Fibroblast of lung (primary cell): ENCODE measurements around the gene CDKAL1.

Experiments used
- EZH2 ChIP-seq: IDR thresholded peaks from 2 replicates; pipeline ENCODE4 v1.5.1; 2012; ENCODE audit warnings: low read length, control low read depth, mild to moderate bottlenecking; ENCODE audit errors: missing control alignments
- TF ChIP-seq, protein P1 (sequence below), 2 donors: IDR thresholded peaks in 1 of 2; conservative IDR thresholded peaks in 1 of 2; 1 replicate in 1 of 2; 2 replicates in 1 of 2; pipeline ENCODE4 v1.5.1; 2011 to 2012; ENCODE audit warnings: low read length in 2 of 2, control low read depth in 1 of 2, inconsistent platforms in 1 of 2, low read depth in 1 of 2, mild to moderate bottlenecking in 1 of 2

DNA sequence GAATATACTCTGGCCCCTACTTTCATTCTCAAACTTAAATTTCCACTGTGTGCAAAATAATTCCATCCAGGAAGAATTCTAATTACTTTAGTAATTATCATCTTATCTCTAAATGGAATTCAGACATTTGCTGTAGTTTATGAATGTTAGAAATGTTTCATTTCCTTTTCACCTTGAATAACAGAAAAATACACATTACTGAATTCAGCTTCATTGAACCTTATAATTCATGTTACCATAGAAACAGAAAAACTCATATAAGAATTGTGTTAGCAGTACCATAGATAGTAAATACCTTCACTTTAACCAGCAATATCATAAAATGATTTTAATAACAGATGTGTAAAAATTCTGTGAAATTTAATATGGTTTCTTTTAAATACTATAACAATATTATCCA lies 514.9 kb downstream of the CDKAL1 start:
- TF ChIP-seq, protein P1, sequence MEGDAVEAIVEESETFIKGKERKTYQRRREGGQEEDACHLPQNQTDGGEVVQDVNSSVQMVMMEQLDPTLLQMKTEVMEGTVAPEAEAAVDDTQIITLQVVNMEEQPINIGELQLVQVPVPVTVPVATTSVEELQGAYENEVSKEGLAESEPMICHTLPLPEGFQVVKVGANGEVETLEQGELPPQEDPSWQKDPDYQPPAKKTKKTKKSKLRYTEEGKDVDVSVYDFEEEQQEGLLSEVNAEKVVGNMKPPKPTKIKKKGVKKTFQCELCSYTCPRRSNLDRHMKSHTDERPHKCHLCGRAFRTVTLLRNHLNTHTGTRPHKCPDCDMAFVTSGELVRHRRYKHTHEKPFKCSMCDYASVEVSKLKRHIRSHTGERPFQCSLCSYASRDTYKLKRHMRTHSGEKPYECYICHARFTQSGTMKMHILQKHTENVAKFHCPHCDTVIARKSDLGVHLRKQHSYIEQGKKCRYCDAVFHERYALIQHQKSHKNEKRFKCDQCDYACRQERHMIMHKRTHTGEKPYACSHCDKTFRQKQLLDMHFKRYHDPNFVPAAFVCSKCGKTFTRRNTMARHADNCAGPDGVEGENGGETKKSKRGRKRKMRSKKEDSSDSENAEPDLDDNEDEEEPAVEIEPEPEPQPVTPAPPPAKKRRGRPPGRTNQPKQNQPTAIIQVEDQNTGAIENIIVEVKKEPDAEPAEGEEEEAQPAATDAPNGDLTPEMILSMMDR (conservative IDR thresholded peaks at IDR 0.05 in 1 of 2, IDR thresholded peaks at IDR 0.05 in 1 of 2; ENCODE audit: low read depth in 1 of 2, low read length in 2 of 2) = no peak
- no peak for TF ChIP-seq EZH2
